GM18511 (cell line): ENCODE results near the gene CLCN5.

Source experiments
- ATAC-seq: cut with Tn5 transposase; IDR thresholded peaks from one replicate; pipeline ENCODE4 v1.9.1; 2021; ENCODE audit warnings: mild to moderate bottlenecking, moderate library complexity; ENCODE audit not compliant: unreplicated experiment

The CLCN5 gene

DNA sequence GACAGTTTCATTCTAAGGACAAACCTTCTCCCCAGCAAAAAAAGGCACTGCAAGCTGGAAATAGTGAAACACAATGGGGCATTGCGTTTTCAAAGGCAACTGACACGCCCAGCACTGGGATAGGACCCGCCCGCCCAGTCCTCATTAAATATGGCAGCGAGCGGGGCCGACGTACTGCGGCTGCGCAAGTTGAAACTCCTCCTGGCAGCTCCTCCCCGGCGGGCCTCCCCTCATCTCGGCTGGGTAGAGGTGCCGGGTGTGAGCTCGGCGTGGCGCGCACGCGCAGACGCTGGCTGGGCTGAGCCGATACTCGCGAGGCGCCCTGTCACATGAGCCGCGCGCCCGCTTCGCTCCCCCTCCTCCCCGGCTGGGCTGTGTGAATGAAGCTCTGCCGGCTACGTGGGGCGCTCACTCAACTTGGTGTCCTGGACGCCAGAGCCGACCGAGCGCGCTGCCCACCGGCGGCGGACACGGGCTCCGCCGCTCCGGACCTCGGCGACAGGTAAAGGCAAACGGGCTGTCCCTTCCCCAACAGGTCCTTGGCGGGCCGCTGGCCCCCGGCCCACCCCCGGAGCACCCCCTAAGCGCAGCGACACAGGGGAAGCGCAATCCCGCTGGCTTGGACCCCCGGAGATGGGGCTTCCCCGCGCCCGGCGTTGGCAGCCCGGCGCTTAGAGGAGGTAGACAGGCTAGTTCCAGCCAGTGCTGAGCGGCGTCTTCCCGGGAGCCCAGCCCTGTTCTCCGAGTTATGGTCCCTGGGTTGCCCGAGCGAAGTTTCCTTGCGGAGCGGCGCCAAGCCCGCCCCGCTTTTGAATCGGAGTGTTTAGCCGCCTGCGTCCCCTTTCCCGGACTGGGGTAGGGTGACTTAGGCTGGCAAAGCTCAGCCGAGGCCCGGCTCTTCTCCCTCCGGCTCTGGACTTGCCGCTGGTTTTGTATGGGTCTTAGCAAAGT lies at the start of gene CLCN5:
CLCN5 (plus strand) TSS at position 306 of the 951 bp plus-strand sequence. CDS start 2,703 bp downstream, outside the sequence.
- ATAC-seq = peak; percentile 97

DNA sequence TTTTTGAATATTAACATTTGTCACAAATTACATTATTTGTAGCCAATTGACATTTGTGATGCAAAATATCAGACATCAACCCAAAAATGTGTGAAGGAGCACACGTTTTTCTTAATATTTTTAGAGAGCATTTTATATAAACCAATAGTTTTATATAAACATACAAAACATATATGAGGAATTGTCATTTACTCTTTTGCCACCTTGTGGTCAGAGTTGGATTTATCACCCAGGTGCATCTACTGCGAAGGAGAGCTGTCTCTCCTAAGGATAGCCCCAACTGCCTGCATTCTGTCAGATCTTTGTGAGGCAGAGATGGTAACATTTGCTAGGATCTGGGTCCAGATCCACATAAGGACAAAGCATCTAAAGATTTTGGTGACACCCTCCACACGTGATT lies 45.6 kb upstream of the CLCN5 start:
- no peak for ATAC-seq

DNA sequence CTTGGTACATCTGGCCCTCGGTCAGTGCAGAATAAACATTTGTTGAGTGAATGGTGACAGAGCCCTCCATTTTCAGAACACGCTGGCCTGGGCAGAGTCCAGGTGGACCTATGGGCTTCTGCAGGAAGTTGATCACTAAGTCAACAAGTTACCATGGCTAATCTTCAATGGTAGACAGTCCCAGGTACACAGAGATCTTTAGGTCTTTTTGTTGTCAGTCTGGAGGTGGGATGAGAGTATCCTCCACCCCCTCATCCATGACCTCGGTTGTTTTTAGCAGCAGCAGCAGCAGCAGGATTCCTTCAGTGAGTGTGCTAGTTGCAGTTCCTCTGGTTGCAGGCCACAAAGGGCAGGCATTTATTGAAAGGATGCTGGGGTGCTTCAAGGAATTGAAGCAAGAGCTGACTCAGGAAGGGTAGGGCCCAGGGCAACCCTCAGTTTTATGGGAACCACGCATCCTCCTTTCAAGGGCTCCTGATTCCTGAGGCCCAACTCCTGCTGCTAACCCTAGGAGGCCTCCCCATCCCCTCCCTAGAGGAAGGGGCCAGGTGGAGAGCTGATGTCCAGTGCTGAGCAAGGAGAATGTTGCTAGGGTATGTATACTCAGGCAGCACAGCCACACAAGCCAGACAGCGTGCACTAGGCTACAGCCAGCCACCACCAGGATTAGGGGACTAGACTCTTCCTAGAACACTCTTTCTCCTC lies 44.8 kb upstream of the CLCN5 start:
- ATAC-seq = no peak

DNA sequence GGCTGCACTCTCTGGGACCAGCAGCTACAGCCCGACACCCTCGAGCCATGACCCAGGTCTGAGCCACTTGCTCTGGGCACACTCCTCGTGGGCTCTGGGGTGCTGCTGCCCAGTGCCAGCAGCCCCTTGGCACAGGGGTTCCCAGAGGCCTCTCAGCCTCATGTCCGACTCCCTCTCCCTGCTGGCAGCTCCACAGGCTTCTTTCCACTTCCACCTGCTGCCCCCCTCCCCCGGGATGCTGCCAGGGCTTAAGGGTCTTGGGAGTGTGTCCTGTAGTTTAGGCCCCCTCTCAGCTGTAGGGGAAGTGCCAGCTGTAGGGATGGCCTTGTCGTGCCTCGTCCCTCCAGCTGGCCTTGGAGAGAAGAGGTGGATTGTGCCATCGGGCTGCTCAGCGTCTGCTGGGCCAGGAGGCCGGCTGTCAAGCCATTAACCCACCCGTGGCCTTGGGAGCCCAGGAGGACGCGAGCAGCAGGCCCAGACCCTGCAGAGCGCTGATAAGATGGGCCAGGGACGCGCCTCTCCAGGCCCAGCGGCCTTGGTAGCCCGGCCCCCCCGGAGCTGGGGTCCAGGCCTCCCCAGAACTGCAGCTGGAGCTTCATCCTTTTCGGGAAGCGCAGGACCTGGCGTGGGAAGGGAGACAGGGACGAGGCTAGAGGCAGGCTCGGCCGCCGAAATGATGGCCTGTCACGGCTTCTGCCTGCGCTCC lies 44.1 kb upstream of the CLCN5 start:
- no peak for ATAC-seq

DNA sequence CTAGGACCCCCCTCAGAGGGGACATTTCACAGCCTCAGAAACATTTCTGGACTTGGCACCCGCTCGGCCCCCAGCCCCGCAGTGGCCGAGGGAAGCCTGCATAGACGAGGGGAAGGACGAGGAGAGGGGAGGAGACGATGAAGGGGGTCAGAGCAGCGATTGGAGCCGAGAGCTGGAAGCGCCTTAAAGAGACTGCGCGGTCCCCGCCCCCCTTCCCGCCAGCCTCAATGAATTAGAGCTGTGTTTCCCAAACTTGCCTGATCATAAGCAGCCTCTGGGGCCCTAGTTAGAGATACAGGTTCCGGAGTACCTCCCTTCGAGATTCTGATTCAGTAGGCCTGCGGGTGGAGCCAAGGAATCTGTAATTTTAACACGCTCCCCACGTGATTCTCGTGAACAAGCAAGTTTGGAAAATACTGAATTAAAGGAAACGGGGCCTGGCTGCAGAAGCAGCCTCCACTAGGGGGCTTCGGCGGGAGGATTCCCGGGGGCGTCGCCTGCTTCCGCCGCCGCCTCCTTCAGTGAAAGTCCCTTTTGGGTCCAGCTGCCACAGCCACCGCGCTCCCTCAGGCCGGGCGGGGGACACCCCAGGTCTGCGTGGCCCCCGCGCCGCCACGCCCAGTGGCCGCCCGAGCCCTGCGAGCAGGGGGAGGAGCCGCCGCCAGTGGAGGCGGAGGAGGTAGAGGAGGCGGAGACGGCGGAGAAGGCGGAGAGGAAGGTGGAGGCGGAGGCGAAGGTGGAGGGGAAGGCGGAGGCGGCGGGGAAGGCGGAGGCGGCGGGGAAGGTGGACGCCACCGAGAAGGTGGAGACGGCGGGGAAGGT lies 43.4 kb upstream of the CLCN5 start, which contains the start of gene USP27X:
USP27X (plus strand) TSS at position 651 of the 822 bp plus-strand sequence. CDS start 824 bp downstream, outside the sequence.
- peak; percentile 88 for ATAC-seq

DNA sequence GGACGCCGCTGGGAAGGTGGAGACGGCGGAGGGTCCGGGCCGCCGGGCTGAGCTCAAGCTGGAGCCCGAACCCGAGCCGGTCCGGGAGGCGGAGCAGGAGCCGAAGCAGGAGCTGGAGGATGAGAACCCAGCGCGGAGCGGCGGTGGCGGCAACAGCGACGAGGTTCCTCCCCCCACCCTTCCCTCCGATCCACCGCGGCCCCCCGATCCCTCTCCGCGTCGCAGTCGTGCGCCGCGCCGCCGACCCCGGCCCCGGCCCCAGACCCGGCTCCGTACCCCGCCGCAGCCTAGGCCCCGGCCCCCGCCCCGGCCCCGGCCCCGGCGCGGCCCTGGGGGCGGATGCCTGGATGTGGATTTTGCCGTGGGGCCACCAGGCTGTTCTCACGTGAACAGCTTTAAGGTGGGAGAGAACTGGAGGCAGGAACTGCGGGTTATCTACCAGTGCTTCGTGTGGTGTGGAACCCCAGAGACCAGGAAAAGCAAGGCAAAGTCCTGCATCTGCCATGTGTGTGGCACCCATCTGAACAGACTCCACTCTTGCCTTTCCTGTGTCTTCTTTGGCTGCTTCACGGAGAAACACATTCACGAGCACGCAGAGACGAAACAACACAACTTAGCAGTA lies 42.6 kb upstream of the CLCN5 start:
- ATAC-seq = peak; percentile 26

DNA sequence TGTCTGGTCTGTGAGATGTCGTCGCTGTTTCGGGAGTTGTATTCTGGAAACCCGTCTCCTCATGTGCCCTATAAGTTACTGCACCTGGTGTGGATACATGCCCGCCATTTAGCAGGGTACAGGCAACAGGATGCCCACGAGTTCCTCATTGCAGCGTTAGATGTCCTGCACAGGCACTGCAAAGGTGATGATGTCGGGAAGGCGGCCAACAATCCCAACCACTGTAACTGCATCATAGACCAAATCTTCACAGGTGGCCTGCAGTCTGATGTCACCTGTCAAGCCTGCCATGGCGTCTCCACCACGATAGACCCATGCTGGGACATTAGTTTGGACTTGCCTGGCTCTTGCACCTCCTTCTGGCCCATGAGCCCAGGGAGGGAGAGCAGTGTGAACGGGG lies 41.7 kb upstream of the CLCN5 start:
- ATAC-seq = no peak

DNA sequence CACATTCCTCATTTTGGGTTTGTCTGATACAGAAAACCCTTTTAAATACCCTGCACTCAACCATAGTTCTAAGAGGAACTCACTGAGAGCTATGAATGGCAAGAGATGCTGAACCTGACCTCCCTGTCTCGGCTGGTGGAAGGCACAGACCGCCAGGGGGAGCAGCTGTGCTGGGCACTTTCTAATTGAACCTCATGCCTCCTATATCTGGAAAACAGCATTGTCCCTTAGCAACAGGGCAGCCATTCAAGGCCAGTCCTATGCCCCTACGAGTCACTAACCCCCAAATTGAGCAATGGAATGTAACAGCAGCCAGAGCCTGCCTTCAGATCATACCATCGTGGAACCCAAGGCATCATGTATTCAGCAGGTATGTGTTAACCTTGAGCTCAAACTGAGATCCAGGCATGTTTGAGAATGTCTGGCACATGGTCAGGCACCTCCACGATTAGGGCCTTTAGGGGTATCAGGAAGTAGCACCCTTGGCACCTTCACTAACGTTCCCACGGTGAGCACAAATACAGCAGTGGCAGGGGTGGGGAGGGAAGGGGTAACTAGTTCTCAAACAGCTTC lies 38.0 kb upstream of the CLCN5 start:
- ATAC-seq = peak; percentile 53

DNA sequence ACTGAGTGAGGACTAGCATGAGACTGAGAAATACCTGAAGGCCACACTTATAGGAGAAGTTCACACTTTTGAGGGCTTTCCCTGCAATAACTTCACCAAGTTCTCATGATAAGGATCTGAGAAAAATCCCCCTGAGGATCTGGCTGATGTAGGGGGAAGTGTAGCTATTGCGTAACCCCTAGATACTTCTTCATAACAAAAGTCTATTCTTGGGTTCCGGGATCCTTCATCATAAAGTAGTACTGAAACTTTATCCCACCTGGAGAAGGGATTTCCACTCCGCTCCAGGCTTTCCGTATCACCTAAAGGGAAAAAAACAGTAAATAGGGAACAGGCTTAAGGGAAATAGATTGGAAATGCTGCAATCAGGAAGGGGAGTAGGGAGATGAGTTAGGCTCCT lies 29.9 kb upstream of the CLCN5 start:
- no peak for ATAC-seq

DNA sequence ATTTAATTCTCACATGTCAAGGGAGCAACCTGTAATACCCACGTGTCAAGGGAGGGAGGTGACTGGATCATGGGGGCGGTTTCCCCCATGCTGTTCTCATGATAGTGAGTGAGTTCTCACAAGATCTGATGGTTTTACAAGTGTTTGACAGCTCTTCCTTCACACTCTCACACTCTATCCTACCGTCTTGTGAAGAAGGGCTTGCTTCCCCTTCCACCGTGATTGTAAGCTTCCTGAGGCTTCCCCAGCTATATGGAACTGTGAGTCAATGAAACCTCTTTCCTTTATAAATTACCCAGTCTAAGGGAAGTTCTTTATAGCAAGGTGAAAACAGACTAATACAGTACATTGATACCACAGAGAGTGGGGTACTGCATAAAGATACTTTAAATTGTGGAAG lies 25.4 kb upstream of the CLCN5 start:
- no peak for ATAC-seq

DNA sequence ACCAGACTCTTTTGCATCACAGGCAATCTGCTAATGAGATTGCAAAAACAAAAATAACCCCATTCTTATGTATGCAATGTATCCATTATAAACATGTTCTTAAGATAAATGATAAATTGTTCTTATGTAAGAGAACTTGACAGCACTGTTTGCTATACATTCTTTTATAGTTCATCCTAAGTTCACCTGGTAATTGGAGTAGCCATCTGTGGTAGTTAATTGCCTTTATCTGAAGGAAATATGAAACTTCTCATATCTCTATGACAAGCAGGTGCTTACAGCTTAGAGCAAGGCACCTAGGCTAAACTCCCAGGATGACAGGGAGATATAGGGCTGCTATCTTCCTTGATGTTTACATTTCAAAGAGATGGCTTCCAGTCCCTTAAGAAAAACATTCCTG lies 21.3 kb upstream of the CLCN5 start:
- no peak for ATAC-seq

DNA sequence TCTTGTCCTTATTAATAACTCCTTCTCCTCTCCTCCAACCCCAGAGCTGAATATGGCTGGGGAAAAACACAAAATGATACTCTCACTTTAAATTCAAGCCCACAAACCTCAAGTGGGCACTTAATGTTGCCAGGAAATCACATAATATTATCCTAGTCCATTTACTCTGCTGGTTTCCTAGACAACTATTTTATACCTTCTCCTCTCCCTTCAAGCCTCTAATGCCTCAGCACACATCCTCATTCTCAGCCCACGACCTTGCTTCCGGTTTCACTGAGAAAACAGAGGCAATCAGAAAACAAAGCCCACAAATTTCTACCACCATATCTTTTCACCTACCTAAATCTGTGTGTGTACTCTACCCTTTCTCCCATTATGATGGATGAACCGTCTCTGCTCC lies 12.1 kb upstream of the CLCN5 start:
- ATAC-seq = peak; percentile 82

DNA sequence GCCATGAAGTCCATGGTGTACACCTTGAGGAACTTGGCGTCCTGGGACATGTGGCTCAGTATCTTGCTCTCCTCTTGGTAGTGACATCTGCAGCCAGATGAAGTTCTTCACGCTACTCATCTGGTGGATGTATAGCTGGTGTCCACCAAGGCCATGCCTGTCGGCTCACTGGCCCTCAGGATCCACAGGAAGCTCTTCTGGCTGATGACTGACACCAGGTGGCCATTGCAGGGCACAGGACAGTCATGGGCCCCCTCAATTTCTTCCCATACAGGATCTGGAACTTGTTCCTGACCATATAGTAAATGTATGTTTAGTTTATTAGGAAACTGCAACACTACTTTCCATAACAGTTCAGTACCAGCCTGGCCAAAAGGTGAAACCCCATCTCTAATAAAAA lies 10.3 kb upstream of the CLCN5 start:
- no peak for ATAC-seq

DNA sequence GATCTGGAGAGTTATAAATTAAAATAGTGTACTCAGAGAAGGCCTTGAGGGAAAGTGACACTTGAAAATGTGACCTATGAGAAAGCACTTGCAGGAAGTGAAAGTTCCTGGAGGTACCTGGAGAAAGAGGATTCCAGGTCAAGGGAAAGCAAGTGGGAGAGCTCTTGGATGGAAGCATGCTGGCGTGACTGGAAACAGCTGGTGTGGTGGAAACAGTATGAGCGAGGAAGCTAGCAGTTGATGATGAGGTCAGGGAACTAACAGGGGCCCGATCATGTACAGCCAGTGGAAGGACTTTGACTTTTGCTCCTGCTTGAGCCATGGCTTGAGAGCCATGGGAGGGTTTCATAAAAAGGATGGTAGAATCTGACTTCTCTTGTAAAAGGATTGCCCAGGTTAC lies 9.5 kb upstream of the CLCN5 start:
- no peak for ATAC-seq

DNA sequence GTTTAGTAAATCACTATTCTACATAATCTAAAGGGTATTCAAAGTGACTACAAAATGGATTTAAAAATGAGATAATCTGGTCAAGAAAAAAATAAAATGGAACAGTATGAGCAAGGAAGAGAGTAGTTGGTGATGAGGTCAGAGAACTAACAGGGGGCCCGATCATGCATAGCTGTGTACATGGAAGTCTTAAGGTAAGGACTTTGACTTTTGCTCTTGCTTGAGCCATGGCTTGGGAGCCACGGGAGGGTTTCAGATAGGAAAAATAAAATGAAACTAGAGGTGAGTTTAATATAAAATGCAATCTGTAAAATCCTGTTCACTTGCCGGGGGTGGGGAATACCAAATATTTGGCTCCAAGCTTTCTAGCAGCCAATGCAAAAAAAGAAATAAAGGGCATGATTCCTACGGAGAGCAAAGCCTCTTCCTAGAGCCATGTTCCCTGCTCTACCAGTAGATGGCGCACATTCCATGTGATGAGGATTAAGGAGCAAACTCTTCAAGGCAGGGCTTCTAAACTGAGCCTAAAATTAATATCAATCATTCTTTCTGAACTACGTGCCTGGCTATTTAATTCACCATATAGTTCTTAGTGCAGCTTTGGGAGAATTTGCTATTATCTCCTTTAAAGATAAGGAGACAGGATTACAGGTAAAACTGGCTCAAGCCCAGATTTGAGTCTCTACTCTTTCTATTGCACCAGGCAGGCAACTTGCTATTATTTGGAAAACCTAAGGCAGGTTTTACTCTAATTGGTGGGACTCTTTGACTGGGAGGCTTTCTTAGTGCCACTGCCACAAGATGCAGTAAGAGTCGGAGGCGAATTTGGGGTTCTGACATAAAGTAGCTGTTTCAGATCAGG lies 6.8 kb upstream of the CLCN5 start:
- ATAC-seq = peak; percentile 92

DNA sequence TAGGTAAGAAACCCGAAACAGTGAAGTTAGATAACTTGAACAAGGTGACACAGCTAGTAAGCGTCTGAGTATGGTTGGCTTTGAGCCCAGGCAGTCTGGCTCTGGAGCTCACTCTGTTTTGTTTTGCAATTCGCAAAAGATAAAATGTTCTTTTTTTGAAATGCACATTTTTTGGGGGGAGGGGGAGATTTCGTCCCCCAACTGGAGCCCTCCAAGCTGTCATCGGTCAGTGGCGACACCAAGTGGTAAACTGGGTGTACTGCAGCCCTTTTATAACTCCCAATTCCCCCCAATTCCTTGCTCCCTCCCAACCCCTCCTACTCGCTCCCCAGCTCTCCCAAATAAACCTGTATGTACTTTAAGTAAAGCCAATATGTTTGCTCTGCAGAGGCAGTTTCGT lies 2.8 kb upstream of the CLCN5 start:
- ATAC-seq = no peak

DNA sequence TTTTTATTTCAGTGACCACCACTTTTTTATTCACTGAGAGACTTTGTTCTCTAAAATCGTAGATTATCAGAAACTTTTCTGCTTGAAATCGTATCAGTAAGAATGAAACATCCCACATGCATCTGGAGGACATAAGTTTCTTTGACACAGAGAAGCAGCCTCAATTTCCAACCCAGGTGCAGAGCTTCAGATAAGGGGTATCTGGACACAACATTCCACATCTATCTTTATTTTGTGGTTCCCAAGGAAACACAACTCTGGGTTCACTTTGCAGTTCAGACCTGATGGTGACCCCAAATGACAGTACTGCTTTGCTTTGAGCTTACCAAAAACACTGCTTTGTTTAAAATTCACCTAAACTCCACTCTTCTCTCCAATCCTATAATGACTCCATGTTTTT lies 1.3 kb upstream of the CLCN5 start:
- no peak for ATAC-seq

DNA sequence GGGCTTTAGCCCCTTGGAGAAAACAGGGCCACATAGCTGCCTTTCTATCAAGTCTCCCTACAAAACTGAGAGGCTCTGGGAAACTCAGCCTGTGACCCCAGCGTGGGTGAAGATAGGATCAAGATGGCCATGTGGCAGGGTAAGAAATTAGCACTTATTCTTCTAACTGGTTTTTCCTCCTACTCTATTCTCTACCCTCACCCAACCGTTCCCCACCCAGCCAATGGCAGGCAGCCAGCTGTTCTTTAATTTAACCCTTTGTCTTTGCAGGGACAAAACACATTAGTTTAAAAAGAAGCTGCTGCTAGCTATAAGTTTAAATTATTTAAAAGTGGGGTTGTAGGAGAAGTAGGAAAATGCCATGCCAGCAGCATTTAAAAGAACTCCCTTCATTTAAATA lies 2.8 kb downstream of the CLCN5 start:
- ATAC-seq = no peak

DNA sequence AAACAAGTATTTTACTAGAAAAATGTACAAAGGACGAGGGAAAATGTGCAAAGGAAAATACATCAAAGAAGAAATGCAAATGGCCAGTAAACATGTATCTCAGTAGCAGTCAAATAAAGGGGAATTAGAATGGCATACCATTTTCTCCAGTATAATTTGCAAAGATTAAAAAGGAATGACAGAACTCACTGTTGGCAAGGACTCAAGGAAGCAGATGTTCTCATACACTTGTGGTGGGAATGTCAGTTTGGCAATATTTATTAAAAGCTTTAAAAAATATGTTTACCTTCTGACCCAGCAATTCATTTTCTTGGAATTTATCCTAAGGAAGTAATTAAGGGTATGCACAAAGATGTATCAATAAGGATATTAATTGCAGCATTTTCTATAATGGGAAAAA lies 7.6 kb downstream of the CLCN5 start:
- no peak for ATAC-seq
